IMR-90 (cell line): Measurements from ENCODE around the gene ESAM. TPM values are rescaled to one million over a fixed set of nuclear protein-coding genes. Genes with fewer than 3 reads are reported as not detected.
A peak's percentile ranks its signal among the peaks of the same experiment; 100 is the strongest.

ENCODE experiments used
- ATAC-seq: fragments of 200-7000 bp; cut with Tn5 transposase; 2 replicates; pipeline ENCODE4 v1.9.1; 2020; ENCODE audit warnings: low read depth, mild to moderate bottlenecking, moderate library complexity
- BruUV-seq: library from RNA; stranded (reverse); fragments of 400-500 nt; replicated peaks from 2 replicates; lab custom pipeline; 2021; lab: Mats Ljungman, UMichigan
- CTCF ChIA-PET: fragments of 300-600 bp; formaldehyde crosslinking; extraction: SDS; loops from one replicate; lab custom pipeline; 2021; ENCODE audit warnings: antibody characterized with exemption; lab: Yijun Ruan, JAX
- POLR2A ChIA-PET: fragments of 300-600 bp; sonication (Branson Sonifier 250); formaldehyde crosslinking; loops from one replicate; lab custom pipeline; 2022; ENCODE audit warnings: antibody characterized with exemption; ENCODE audit not compliant: unreplicated experiment; lab: Charles Lee
- DNase-seq: peaks from one replicate; pipeline ENCODE4 v3.0.0; 2013
- H2AFZ ChIP-seq: replicated peaks from 2 replicates; pipeline ENCODE3; 2013; ENCODE audit warnings: low read length, mild to moderate bottlenecking; ENCODE audit not compliant: poor library complexity
- H2AK5ac ChIP-seq: 2 replicates; pipeline ENCODE4 v1.6.1; 2013; ENCODE audit warnings: low read depth, low read length, inconsistent platforms
- H2AK9ac ChIP-seq: replicated peaks from 2 replicates; pipeline ENCODE3; 2013; ENCODE audit warnings: mild to moderate bottlenecking, low read depth, low read length, moderate library complexity; ENCODE audit not compliant: poor library complexity
- H2BK120ac ChIP-seq: 2 replicates; pipeline ENCODE4 v1.6.1; 2013; ENCODE audit warnings: low read depth, low read length, inconsistent platforms
- H2BK15ac ChIP-seq: 3 replicates; pipeline ENCODE4 v1.6.1; 2013; ENCODE audit warnings: low read depth, low read length, inconsistent platforms
- H2BK20ac ChIP-seq: 2 replicates; pipeline ENCODE4 v1.6.1; 2013; ENCODE audit warnings: low read depth, mild to moderate bottlenecking, inconsistent platforms, low read length, moderate library complexity
- H2BK5ac ChIP-seq: 2 replicates; pipeline ENCODE4 v1.6.1; 2013; ENCODE audit warnings: mild to moderate bottlenecking, low read depth, low read length, inconsistent platforms; ENCODE audit not compliant: poor library complexity, severe bottlenecking
- H3K14ac ChIP-seq: replicated peaks from 2 replicates; pipeline ENCODE4 v1.6.1; 2013; ENCODE audit warnings: low read depth, low read length, inconsistent platforms
- H3K18ac ChIP-seq: 2 replicates; pipeline ENCODE4 v1.6.1; 2013; ENCODE audit warnings: low read depth, low read length, control low read depth
- H3K23ac ChIP-seq: 2 replicates; pipeline ENCODE4 v1.6.1; 2013; ENCODE audit warnings: low read depth, low read length, inconsistent platforms
- H3K27ac ChIP-seq: 2 replicates; pipeline ENCODE4 v1.5.1; 2013; ENCODE audit warnings: mild to moderate bottlenecking, control low read depth, low read length; ENCODE audit not compliant: insufficient read depth
- H3K27me3 ChIP-seq: 2 replicates; pipeline ENCODE4 v1.6.1; 2013; ENCODE audit warnings: low read length; ENCODE audit not compliant: control insufficient read depth, insufficient read depth
- H3K36me3 ChIP-seq: 2 replicates; pipeline ENCODE4 v1.6.1; 2013; ENCODE audit warnings: low read length, mixed read lengths; ENCODE audit not compliant: control insufficient read depth, insufficient read depth
- H3K4ac ChIP-seq: 2 replicates; pipeline ENCODE4 v1.6.1; 2013; ENCODE audit warnings: low read depth, low read length, inconsistent platforms
- H3K4me1 ChIP-seq: 2 replicates; pipeline ENCODE4 v1.6.1; 2013; ENCODE audit warnings: low read length, mixed read lengths; ENCODE audit not compliant: control insufficient read depth, insufficient read depth
- H3K4me2 ChIP-seq: 2 replicates; pipeline ENCODE4 v1.6.1; 2013; ENCODE audit warnings: low read depth, mild to moderate bottlenecking, control low read depth, low read length, moderate library complexity
- H3K4me3 ChIP-seq: 2 replicates; pipeline ENCODE4 v1.5.1; 2013; ENCODE audit warnings: low read depth, mild to moderate bottlenecking, control low read depth, low read length, moderate library complexity; ENCODE audit not compliant: insufficient read depth
- H3K56ac ChIP-seq: 2 replicates; pipeline ENCODE4 v1.6.1; 2013; ENCODE audit warnings: low read length, inconsistent platforms; ENCODE audit not compliant: insufficient read depth; ENCODE audit errors: extremely low read depth
- H3K79me1 ChIP-seq, 2 experiments: 2 replicates each; pipeline ENCODE4 v1.6.1; 2013; ENCODE audit warnings: low read length in 2 of 2, inconsistent platforms in 1 of 2, low read depth in 1 of 2
- H3K9ac ChIP-seq: 2 replicates; pipeline ENCODE4 v1.6.1; 2013; ENCODE audit warnings: low read depth, low read length, control low read depth
- H3K9me1 ChIP-seq: 2 replicates; pipeline ENCODE4 v1.6.1; 2013; ENCODE audit warnings: low read length, inconsistent platforms; ENCODE audit not compliant: insufficient read depth
- H3K9me3 ChIP-seq: 2 replicates; pipeline ENCODE4 v1.6.1; 2013; ENCODE audit warnings: low read length; ENCODE audit not compliant: control insufficient read depth, insufficient read depth
- H4K20me1 ChIP-seq: 2 replicates; pipeline ENCODE4 v1.6.1; 2013; ENCODE audit warnings: low read length, inconsistent platforms; ENCODE audit not compliant: insufficient read depth
- H4K5ac ChIP-seq: 2 replicates; pipeline ENCODE4 v1.6.1; 2013; ENCODE audit warnings: mild to moderate bottlenecking, low read depth, low read length, control low read depth
- H4K8ac ChIP-seq, 2 experiments: 2 replicates each; pipeline ENCODE4 v1.6.1; 2013; ENCODE audit warnings: low read depth in 2 of 2, low read length in 2 of 2, control low read depth in 1 of 2, inconsistent platforms in 1 of 2
- H4K91ac ChIP-seq: 2 replicates; pipeline ENCODE4 v1.6.1; 2013; ENCODE audit warnings: low read depth, low read length, inconsistent platforms; ENCODE audit not compliant: insufficient read depth
- BHLHE40 ChIP-seq: fragments of 150-350 bp; IDR thresholded peaks from 2 replicates; pipeline ENCODE4 v1.6.1; 2016; ENCODE audit warnings: mild to moderate bottlenecking, low read depth, low read length
- CEBPB ChIP-seq: IDR thresholded peaks from 2 replicates; pipeline ENCODE4 v1.6.1; 2012; ENCODE audit warnings: low read depth, low read length, improper control_type of control experiment
- CHD1 ChIP-seq: IDR thresholded peaks from 2 replicates; pipeline ENCODE4 v1.6.1; 2012; ENCODE audit warnings: low read depth, low read length, improper control_type of control experiment
- ELK1 ChIP-seq: fragments of 150-350 bp; IDR thresholded peaks from 2 replicates; pipeline ENCODE4 v1.6.1; 2016; ENCODE audit warnings: low read depth, mild to moderate bottlenecking, low read length, moderate library complexity, borderline replicate concordance
- FOS ChIP-seq: fragments of 150-350 bp; IDR thresholded peaks from 2 replicates; pipeline ENCODE4 v1.6.1; 2016; ENCODE audit warnings: low read depth, low read length
- MAFK ChIP-seq: IDR thresholded peaks from 2 replicates; pipeline ENCODE4 v1.6.1; 2012; ENCODE audit warnings: low read depth, low read length, improper control_type of control experiment
- MAZ ChIP-seq: IDR thresholded peaks from 2 replicates; pipeline ENCODE4 v1.6.1; 2012; ENCODE audit warnings: low read depth, mild to moderate bottlenecking, low read length, improper control_type of control experiment, moderate library complexity, borderline replicate concordance
- MXI1 ChIP-seq: IDR thresholded peaks from 2 replicates; pipeline ENCODE4 v1.6.1; 2012; ENCODE audit warnings: low read depth, mild to moderate bottlenecking, low read length, moderate library complexity, borderline replicate concordance
- NFE2L2 ChIP-seq: fragments of 150-350 bp; IDR thresholded peaks from 2 replicates; pipeline ENCODE4 v1.6.1; 2016; ENCODE audit warnings: low read depth, mild to moderate bottlenecking, low read length
- POLR2A ChIP-seq: IDR thresholded peaks from 2 replicates; pipeline ENCODE4 v1.6.1; 2012; ENCODE audit warnings: mild to moderate bottlenecking, low read depth, low read length
- RFX5 ChIP-seq: IDR thresholded peaks from 2 replicates; pipeline ENCODE4 v1.8.0; 2012; ENCODE audit warnings: low read depth, mild to moderate bottlenecking, low read length, moderate library complexity
- SMC3 ChIP-seq: fragments of 150-350 bp; IDR thresholded peaks from 2 replicates; pipeline ENCODE4 v1.6.1; 2016; ENCODE audit warnings: low read depth, mild to moderate bottlenecking, antibody characterized with exemption, low read length, moderate library complexity
- WGBS, 2 experiments: methylation state at CpG; one replicate each; pipeline versions ENCODE4 v1.1.5 to v1.1.7; 2013; ENCODE audit warnings: missing lambda C conversion rate in 2 of 2; ENCODE audit not compliant: insufficient read length in 1 of 2; ENCODE audit errors: extremely low coverage in 2 of 2; 5-methylcytosine and 5-hydroxymethylcytosine counted together
- dilution Hi-C: fragments of 300-500 bp; cut with HindIII; formaldehyde crosslinking; loops from one replicate; pipeline ENCODE4 v1.14.3; 2018; ENCODE audit warnings: low sequenced_read_pairs; ENCODE audit not compliant: unreplicated experiment
- in situ Hi-C: fragments of 300-500 bp; cut with MboI; formaldehyde crosslinking; loops from 3 replicates; pipeline ENCODE4 v1.14.3; 2019; ENCODE audit warnings: low sequenced_read_pairs, inconsistent platforms, mixed read lengths
- intact Hi-C: fragments of 100-400 bp; cut with micrococcal nuclease; formaldehyde crosslinking; loops from 2 replicates; pipeline ENCODE4 v1.10.0; 2022
- polyA plus RNA-seq, 3 experiments: library from polyadenylated mRNA; depleted of rRNA; stranded (reverse); fragments of >200 nt; gene quantifications; 2 replicates each; pipeline ENCODE4 v1.2.3, GENCODE V29; 2012; ENCODE audit warnings: low replicate concordance in 1 of 3
- total RNA-seq: library from RNA; depleted of rRNA; stranded (reverse); fragments of >200 nt; gene quantifications from 2 replicates; pipeline ENCODE4 v1.2.3, GENCODE V29; 2012
- TF ChIP-seq, protein P1 (sequence below): fragments of 150-350 bp; IDR thresholded peaks from 2 replicates; pipeline ENCODE4 v1.6.1; 2017; ENCODE audit warnings: mild to moderate bottlenecking, antibody characterized with exemption, low read length, low read depth
- TF ChIP-seq, protein P2 (sequence below): conservative IDR thresholded peaks from 2 replicates; pipeline ENCODE4 v1.5.1; 2012; ENCODE audit warnings: mild to moderate bottlenecking, low read depth, low read length, improper control_type of control experiment

ESAM gene
- total and polyA plus RNA-seq, 2 of the 4 experiments (the other 2 are of a cell fraction): under 0.01 to 0.12 TPM

DNA sequence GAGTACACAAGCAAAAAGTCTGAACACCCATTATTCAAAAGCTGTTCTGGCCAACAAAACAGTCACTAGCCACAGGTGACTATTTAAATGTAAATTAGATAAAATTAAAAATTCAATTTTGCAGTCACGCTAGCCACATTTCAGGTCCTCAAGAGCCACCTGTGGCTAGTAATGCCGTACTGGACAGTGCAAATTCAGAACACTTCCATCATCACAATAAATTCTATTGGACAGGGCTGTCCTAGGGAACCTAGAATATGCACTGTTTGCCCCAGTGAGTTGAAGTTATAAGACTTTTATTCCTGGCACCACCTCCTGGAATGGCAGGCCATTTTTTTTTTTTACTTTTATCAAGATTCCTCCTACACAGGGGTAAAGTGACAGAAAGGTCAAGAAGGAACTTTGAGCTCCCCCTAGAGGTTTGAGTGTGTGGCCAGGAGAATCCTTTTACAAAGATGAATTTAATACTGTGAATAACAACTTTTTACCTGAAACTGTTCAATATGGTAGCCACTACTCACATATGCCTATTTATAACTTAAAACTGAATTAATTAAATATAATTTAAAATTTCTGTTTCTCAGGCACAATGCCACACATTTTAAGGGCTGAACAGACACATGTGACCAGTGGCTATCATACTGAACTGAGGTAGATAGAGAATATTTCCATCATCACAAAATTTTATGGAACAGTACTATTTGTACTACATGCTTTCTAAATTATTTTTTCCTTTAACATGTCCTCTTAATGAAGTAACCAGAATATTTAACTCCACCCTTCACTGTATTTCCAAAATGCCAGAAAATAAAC lies 31.6 kb upstream of the ESAM start:
- no peaks in the 10 kb centered on the region for H3K27me3 ChIP-seq
- H3K4me3 ChIP-seq: no peak overlapping the region
- H3K18ac ChIP-seq: no peak overlapping the region
- H3K4me1 ChIP-seq: peaks cover 7% of the 10 kb centered on the region
- peak; percentile 40 for DNase-seq
- H2AK9ac ChIP-seq: no peak overlapping the region
- H2BK15ac ChIP-seq: no peak overlapping the region; the same call in 2 of the 3 replicates
- no CpG with 5 or more reads among the region's 2 CpGs for WGBS, 2 experiments
- H4K20me1 ChIP-seq: peaks cover 56% of the 10 kb centered on the region
- no peak overlapping the region for H2BK120ac ChIP-seq
- dilution Hi-C loops (no loop called here), in situ Hi-C loops (no loop called here), intact Hi-C loops (loop anchor here (1.0 kb wide), 1 partner anchor 124 kb away; no protein-coding TSS in a partner anchor)
- ATAC-seq: peak; percentile 69
- no peak overlapping the region for H3K27ac ChIP-seq
- no peak overlapping the region for H3K4me2 ChIP-seq
- H3K4ac ChIP-seq: no peak overlapping the region
- BruUV-seq: no TSS peak
- H3K9me3 ChIP-seq: no peaks in the 10 kb centered on the region
- POLR2A ChIA-PET: interaction anchor here (0.6 to 1.0 kb wide), 2 partner anchors 125 to 1440 kb away, joined by 3 read pairs; no protein-coding TSS in a partner anchor
- H3K14ac ChIP-seq: no peak overlapping the region
- H3K36me3 ChIP-seq: no peaks in the 10 kb centered on the region
- peaks cover 20 to 59% of the 10 kb centered on the region in 2 experiments for H3K79me1 ChIP-seq
- H4K5ac ChIP-seq: no peak overlapping the region
- H4K8ac ChIP-seq: no peak overlapping the region
- no peak overlapping the region for H2AK5ac ChIP-seq
- no peak overlapping the region for H2BK5ac ChIP-seq
- CTCF ChIA-PET: interaction anchor here (0.6 to 1.6 kb wide), 10 partner anchors 11 to 149 kb away, joined by 3 to 7 read pairs (median 3); no protein-coding TSS in a partner anchor
- H3K56ac ChIP-seq: no peak overlapping the region
- H3K9me1 ChIP-seq: peaks cover 13% of the 10 kb centered on the region
- H4K91ac ChIP-seq: no peak overlapping the region
- H2BK20ac ChIP-seq: no peak overlapping the region
- no peak overlapping the region for H2AFZ ChIP-seq
- no peak overlapping the region for H3K23ac ChIP-seq
- no peak overlapping the region for H3K9ac ChIP-seq
- TF ChIP-seq MAFK: no peak
- peak; percentile 29; the same call in 1 of the 2 replicates for TF ChIP-seq SMC3
- TF ChIP-seq MXI1: no peak
- no peak for TF ChIP-seq FOS
- TF ChIP-seq NFE2L2: no peak
- no peak for TF ChIP-seq MAZ
- TF ChIP-seq CHD1: no peak
- TF ChIP-seq POLR2A: no peak
- no peak for TF ChIP-seq BHLHE40
- TF ChIP-seq CEBPB: no peak
- TF ChIP-seq RFX5: no peak
- no peak for TF ChIP-seq ELK1
- TF ChIP-seq, protein P1, sequence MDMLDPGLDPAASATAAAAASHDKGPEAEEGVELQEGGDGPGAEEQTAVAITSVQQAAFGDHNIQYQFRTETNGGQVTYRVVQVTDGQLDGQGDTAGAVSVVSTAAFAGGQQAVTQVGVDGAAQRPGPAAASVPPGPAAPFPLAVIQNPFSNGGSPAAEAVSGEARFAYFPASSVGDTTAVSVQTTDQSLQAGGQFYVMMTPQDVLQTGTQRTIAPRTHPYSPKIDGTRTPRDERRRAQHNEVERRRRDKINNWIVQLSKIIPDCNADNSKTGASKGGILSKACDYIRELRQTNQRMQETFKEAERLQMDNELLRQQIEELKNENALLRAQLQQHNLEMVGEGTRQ: no peak
- TF ChIP-seq, protein P2, sequence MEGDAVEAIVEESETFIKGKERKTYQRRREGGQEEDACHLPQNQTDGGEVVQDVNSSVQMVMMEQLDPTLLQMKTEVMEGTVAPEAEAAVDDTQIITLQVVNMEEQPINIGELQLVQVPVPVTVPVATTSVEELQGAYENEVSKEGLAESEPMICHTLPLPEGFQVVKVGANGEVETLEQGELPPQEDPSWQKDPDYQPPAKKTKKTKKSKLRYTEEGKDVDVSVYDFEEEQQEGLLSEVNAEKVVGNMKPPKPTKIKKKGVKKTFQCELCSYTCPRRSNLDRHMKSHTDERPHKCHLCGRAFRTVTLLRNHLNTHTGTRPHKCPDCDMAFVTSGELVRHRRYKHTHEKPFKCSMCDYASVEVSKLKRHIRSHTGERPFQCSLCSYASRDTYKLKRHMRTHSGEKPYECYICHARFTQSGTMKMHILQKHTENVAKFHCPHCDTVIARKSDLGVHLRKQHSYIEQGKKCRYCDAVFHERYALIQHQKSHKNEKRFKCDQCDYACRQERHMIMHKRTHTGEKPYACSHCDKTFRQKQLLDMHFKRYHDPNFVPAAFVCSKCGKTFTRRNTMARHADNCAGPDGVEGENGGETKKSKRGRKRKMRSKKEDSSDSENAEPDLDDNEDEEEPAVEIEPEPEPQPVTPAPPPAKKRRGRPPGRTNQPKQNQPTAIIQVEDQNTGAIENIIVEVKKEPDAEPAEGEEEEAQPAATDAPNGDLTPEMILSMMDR: peak; percentile 65
